Peyer's patch (tissue), 4 donors: ENCODE data around the gene ARF1.

Experiments used
- POLR2A ChIP-seq, 2 donors: fragments of 450-650 bp; IDR thresholded peaks; one replicate each; pipeline ENCODE4 v1.5.1; 2017; ENCODE audit warnings: antibody characterized with exemption in 2 of 2, mild to moderate bottlenecking in 2 of 2, moderate library complexity in 2 of 2
- TF ChIP-seq, protein P1 (sequence below), 6 experiments: fragments of 450-650 bp in 4 of 6; fragments of 200-600 bp in 2 of 6; sonication (generic) in 1 of 6; IDR thresholded peaks; one replicate each; pipeline ENCODE4 v1.5.1; 2017 to 2019; ENCODE audit warnings: antibody characterized with exemption in 6 of 6, mild to moderate bottlenecking in 3 of 6, moderate library complexity in 1 of 6

DNA sequence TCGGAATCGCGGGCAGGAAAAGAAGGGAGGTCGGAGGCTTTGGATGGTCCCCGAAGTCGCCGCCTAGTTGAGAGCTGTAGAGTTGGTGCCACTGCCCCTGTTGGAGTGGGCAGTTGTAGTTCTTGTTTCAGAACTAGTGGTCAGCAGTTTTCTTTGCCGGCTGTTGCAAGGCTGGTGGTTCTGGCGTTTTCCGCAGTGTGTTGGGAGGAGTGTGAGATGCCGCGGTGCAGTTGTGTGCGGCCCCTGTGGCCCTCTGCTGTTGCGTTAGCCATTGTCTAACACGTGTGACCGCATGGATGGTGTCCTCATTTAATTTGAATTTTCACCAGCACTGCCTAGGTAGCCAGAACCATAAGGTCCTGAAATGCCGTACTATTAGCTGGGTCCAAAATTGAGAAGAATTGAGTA lies 1.4 kb downstream of the ARF1 start:
- TF ChIP-seq, protein P1, sequence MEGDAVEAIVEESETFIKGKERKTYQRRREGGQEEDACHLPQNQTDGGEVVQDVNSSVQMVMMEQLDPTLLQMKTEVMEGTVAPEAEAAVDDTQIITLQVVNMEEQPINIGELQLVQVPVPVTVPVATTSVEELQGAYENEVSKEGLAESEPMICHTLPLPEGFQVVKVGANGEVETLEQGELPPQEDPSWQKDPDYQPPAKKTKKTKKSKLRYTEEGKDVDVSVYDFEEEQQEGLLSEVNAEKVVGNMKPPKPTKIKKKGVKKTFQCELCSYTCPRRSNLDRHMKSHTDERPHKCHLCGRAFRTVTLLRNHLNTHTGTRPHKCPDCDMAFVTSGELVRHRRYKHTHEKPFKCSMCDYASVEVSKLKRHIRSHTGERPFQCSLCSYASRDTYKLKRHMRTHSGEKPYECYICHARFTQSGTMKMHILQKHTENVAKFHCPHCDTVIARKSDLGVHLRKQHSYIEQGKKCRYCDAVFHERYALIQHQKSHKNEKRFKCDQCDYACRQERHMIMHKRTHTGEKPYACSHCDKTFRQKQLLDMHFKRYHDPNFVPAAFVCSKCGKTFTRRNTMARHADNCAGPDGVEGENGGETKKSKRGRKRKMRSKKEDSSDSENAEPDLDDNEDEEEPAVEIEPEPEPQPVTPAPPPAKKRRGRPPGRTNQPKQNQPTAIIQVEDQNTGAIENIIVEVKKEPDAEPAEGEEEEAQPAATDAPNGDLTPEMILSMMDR (IDR thresholded peaks at IDR 0.05), result no peak
- TF ChIP-seq POLR2A (IDR thresholded peaks at IDR 0.05), result no peak
